Prostate gland (tissue), 2 donors: Measurements from ENCODE around the gene PIEZO2. TPM values are rescaled to one million over a fixed set of nuclear protein-coding genes. Genes with fewer than 3 reads are reported as not detected.

Experiments
- DNase-seq: peaks from one replicate; pipeline ENCODE4 v3.0.0-alpha.2; 2019; ENCODE audit warnings: low spot score
- H3K27ac ChIP-seq, 2 donors: fragments of 200-600 bp; sonication (generic); 2 replicates each; pipeline ENCODE4 v1.5.1; 2017 to 2019
- H3K27me3 ChIP-seq: fragments of 200-600 bp; sonication (generic); replicated peaks from 2 replicates; pipeline ENCODE4 v1.5.1; 2019; ENCODE audit not compliant: insufficient read depth
- H3K36me3 ChIP-seq, 2 donors: fragments of 200-600 bp; sonication (generic); 1 replicate in 1 of 2; 2 replicates in 1 of 2; pipeline versions ENCODE4 v1.5.1 to v1.8.1; 2017 to 2019
- H3K4me1 ChIP-seq: fragments of 200-600 bp; sonication (generic); replicated peaks from 2 replicates; pipeline ENCODE4 v1.5.1; 2019
- H3K4me3 ChIP-seq, 2 donors: fragments of 200-600 bp; sonication (generic); 2 replicates each; pipeline ENCODE4 v1.5.1; 2017 to 2019
- H3K9me3 ChIP-seq: fragments of 200-600 bp; sonication (generic); 2 replicates; pipeline ENCODE4 v1.5.1; 2017
- POLR2A ChIP-seq: fragments of 450-650 bp; IDR thresholded peaks from one replicate; pipeline ENCODE4 v1.6.1; 2016; ENCODE audit warnings: antibody characterized with exemption, mild to moderate bottlenecking
- POLR2AphosphoS5 ChIP-seq: sonication (generic); formaldehyde crosslinking; IDR thresholded peaks from one replicate; pipeline ENCODE4 v1.6.1; 2017; ENCODE audit warnings: antibody characterized with exemption
- WGBS: methylation state at CpG from one replicate; pipeline ENCODE4 v1.1.5; 2018; 5-methylcytosine and 5-hydroxymethylcytosine counted together
- intact Hi-C: fragments of 100-400 bp; cut with DNase I; formaldehyde crosslinking; loops from one replicate; pipeline ENCODE4 v1.14.2; 2022
- total RNA-seq, 2 donors: library from RNA; depleted of rRNA; stranded (reverse); fragments of >200 nt; gene quantifications; one replicate each; pipeline ENCODE4 v1.1.0, GENCODE V29; 2016
- TF ChIP-seq, protein P1 (sequence below), 4 experiments: fragments of 200-600 bp in 2 of 4; fragments of 450-650 bp in 2 of 4; sonication (generic) in 2 of 4; IDR thresholded peaks; 1 replicate in 3 of 4; 2 replicates in 1 of 4; pipeline ENCODE4 v1.5.1; 2016 to 2019; ENCODE audit warnings: antibody characterized with exemption in 4 of 4, mild to moderate bottlenecking in 2 of 4, moderate library complexity in 2 of 4

PIEZO2 gene
- total RNA-seq, 2 donors from 2014 or later: 4.1 to 19.0 TPM

DNA sequence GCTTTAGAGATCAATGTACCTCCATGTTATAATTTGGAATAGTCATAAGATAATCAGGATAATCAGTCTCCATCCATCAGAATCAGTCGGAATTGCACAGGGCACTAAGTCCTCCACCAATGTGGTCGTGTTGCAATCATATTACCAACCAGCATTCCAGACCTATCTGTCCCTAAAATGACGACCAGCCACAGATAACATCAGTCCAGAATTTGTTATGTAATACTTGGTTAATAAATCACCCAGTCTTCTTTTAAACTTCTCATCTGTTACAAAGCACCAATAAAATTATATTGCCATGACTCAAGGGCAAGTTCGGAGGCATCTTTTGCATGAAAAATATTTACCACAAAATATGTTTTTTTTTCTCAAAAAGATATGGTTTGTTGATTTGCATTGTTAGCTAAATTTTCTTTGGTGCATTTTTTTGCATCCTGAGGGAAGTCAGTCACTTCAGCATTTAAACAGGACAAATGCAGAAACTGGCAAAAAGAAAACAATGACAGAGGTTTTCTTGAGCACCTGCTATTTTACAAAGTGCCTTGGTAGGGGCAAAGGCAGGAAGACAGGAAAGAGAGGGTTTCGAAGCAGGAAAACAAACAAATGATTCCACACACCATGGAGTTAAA is 29.3 kb downstream of the PIEZO2 start:
- Histone ChIP-seq H3K9me3 (no peaks in the 10 kb centered on the region), H3K27ac (no peak overlapping the region), H3K4me1 (no peaks in the 10 kb centered on the region), H3K36me3 (no peaks in the 10 kb centered on the region), H3K27me3 (no peaks in the 10 kb centered on the region), H3K4me3 (no peak overlapping the region)
- 9% methylated on average over 5 of the region's 5 CpGs for WGBS
- no peak for TF ChIP-seq POLR2A
- TF ChIP-seq, protein P1, sequence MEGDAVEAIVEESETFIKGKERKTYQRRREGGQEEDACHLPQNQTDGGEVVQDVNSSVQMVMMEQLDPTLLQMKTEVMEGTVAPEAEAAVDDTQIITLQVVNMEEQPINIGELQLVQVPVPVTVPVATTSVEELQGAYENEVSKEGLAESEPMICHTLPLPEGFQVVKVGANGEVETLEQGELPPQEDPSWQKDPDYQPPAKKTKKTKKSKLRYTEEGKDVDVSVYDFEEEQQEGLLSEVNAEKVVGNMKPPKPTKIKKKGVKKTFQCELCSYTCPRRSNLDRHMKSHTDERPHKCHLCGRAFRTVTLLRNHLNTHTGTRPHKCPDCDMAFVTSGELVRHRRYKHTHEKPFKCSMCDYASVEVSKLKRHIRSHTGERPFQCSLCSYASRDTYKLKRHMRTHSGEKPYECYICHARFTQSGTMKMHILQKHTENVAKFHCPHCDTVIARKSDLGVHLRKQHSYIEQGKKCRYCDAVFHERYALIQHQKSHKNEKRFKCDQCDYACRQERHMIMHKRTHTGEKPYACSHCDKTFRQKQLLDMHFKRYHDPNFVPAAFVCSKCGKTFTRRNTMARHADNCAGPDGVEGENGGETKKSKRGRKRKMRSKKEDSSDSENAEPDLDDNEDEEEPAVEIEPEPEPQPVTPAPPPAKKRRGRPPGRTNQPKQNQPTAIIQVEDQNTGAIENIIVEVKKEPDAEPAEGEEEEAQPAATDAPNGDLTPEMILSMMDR (IDR thresholded peaks at IDR 0.05): no peak
- TF ChIP-seq POLR2AphosphoS5: no peak
- DNase-seq: no peak
- intact Hi-C loops: no loop called here

DNA sequence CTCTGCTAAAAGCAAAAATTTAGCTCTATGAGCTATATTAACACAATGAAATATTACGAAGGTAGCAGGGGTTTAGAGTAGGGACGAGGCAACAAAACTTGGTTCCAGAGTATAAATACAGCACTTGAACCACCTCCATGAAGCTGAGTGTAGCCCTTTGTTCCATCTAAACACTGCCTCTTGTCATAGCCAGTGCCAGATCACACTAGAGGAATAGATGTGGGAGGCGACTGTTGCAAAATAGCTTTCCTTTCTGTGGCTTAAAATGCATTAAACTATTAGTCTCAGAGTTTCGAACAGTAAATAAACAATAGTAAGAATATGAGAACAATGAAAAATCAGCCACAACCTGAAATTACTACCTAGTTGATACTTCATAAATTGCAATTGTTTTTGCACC is 29.8 kb downstream of the PIEZO2 start:
- Histone ChIP-seq H3K27me3 (no peaks in the 10 kb centered on the region), H3K4me3 (no peak overlapping the region), H3K27ac (no peak overlapping the region), H3K4me1 (no peaks in the 10 kb centered on the region), H3K9me3 (no peaks in the 10 kb centered on the region), H3K36me3 (no peaks in the 10 kb centered on the region)
- intact Hi-C loops: no loop called here
- DNase-seq: no peak
- WGBS: 23% methylated on average over 4 of the region's 4 CpGs
- no peak for TF ChIP-seq POLR2AphosphoS5
- TF ChIP-seq POLR2A: no peak
- TF ChIP-seq, protein P1 (IDR thresholded peaks at IDR 0.05): no peak

DNA sequence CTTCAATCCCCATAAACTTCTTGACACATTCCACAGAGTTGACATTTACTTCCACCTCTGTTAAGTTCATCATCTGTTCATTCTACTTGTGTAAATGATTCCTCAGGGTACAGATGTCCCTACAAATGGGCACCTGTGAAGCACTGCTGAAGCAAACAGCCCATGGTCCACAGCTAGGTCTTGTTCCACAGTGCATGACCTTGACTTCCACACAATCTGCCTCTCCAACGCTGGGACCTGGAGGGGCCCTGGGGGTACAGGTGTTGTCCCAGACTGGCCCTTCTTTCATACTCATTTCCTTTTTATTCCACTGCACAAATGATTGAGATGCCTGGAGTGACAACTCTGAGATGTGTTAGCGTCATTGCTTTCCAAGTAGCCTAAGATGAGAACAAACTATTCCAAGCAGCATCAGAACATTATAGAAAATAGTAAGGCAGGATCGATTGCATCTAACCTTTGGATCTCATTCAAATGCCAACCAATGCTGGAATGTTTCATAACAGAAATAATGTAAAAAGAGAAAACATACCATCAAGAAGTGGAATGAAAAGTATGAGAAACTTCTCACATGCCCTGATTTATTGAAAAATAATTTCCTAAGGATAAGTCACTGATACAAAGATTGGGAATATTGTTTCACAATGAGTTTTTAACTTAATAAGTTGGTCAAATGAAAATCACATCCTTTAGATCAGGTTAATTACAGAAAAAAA is 31.2 kb downstream of the PIEZO2 start:
- H3K27me3 ChIP-seq: no peaks in the 10 kb centered on the region
- no peaks in the 10 kb centered on the region for H3K9me3 ChIP-seq
- H3K27ac ChIP-seq: no peak overlapping the region
- TF ChIP-seq POLR2A: no peak
- TF ChIP-seq, protein P1 (IDR thresholded peaks at IDR 0.05): no peak
- DNase-seq: no peak
- no peak overlapping the region for H3K4me3 ChIP-seq
- intact Hi-C loops: no loop called here
- H3K4me1 ChIP-seq: no peaks in the 10 kb centered on the region
- no peaks in the 10 kb centered on the region for H3K36me3 ChIP-seq
- 71% methylated on average over 3 of the region's 3 CpGs for WGBS

DNA sequence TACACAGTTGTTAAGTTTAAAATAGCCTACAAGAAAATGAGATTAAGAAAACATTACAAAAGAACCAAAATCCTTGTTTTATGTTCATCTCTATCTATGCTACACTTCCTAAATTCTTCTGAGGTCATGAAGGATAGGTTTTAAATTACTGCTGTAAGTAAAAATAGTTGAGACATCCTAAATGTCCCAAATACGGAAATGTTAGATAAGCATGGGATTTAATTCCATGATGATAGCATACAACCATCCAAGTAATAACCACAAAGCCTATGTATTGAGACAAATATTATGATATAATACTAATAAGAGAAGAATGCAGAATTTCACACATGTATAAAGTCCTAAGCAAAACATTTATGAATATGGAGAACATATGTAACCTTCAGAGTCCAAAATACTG is 34.1 kb downstream of the PIEZO2 start:
- no peaks in the 10 kb centered on the region for H3K9me3 ChIP-seq
- no peaks in the 10 kb centered on the region for H3K27me3 ChIP-seq
- no peak for DNase-seq
- WGBS: 73% methylated on average over 1 of the region's 1 CpG
- TF ChIP-seq POLR2AphosphoS5 (no peak), POLR2A (no peak)
- TF ChIP-seq, protein P1 (IDR thresholded peaks at IDR 0.05): no peak
- intact Hi-C loops: no loop called here
- H3K27ac ChIP-seq: no peak overlapping the region
- H3K4me1 ChIP-seq: no peaks in the 10 kb centered on the region
- H3K36me3 ChIP-seq: no peaks in the 10 kb centered on the region
- H3K4me3 ChIP-seq: no peak overlapping the region

DNA sequence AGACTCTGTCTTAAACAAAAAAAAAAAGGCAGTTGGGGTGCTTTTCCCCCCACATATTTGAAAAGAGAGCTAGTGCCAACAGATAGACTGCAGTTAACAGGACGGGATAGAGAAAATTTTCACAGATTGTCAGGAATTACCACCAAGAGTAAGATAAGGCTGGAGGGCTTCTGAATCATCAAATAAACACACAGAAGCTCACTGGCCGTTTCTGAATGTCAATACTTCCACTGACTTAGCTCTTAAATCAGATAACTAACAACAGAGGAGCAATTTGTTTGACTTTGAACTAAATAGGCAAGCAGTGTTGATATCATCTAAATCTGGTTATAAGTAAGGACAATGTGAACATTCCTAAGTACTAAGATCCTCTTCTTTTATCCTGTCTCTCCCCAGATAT is 34.7 kb downstream of the PIEZO2 start:
- no peaks in the 10 kb centered on the region for H3K4me1 ChIP-seq
- intact Hi-C loops: no loop called here
- DNase-seq: no peak
- H3K27ac ChIP-seq: no peak overlapping the region
- H3K36me3 ChIP-seq: no peaks in the 10 kb centered on the region
- H3K4me3 ChIP-seq: no peak overlapping the region
- no peak for TF ChIP-seq POLR2A
- no peak for TF ChIP-seq POLR2AphosphoS5
- TF ChIP-seq, protein P1 (IDR thresholded peaks at IDR 0.05): no peak
- no peaks in the 10 kb centered on the region for H3K27me3 ChIP-seq
- 17% methylated on average over 2 of the region's 2 CpGs for WGBS
- no peaks in the 10 kb centered on the region for H3K9me3 ChIP-seq
